Natural killer cell (primary cell): ENCODE measurements around the gene FGF21. TPM values are rescaled to one million over a fixed set of nuclear protein-coding genes. Genes with fewer than 3 reads are reported as not detected.

Source experiments
- ATAC-seq, 3 donors: fragments of 150-1000 bp in 2 of 3; fragments of 200-7000 bp in 1 of 3; cut with Tn5 transposase; 1 replicate in 1 of 3; 2 replicates in 2 of 3; pipeline ENCODE4 v1.10.0; 2021; ENCODE audit warnings: mild to moderate bottlenecking in 2 of 3, moderate library complexity in 2 of 3
- DNase-seq, 2 donors: peaks; one replicate each; pipeline versions ENCODE4 v3.0.0 to v3.0.0-alpha.2; 2013 to 2021; ENCODE audit warnings: mixed read lengths in 1 of 2
- H3K27ac ChIP-seq: one replicate; pipeline ENCODE4 v1.5.1; 2013; ENCODE audit warnings: mild to moderate bottlenecking, low read length
- H3K27me3 ChIP-seq: one replicate; pipeline ENCODE4 v1.6.1; 2013; ENCODE audit warnings: low read length; ENCODE audit not compliant: control insufficient read depth, insufficient read depth
- H3K36me3 ChIP-seq: one replicate; pipeline ENCODE4 v1.6.1; 2013; ENCODE audit warnings: low read length; ENCODE audit not compliant: control insufficient read depth, insufficient read depth
- H3K4me1 ChIP-seq: one replicate; pipeline ENCODE4 v1.6.1; 2013; ENCODE audit warnings: low read length; ENCODE audit not compliant: control insufficient read depth, insufficient read depth
- H3K4me3 ChIP-seq: one replicate; pipeline ENCODE4 v1.5.1; 2013; ENCODE audit warnings: low read length
- H3K9me3 ChIP-seq: one replicate; pipeline ENCODE4 v1.6.1; 2013; ENCODE audit warnings: low read length; ENCODE audit not compliant: control insufficient read depth, insufficient read depth
- H3K27ac Mint-ChIP-seq, 2 donors: one replicate each; pipeline ENCODE4 v1.8.0; 2022; ENCODE audit warnings: mild to moderate bottlenecking in 2 of 2, mixed read lengths in 2 of 2, moderate library complexity in 1 of 2
- H3K27me3 Mint-ChIP-seq, 2 donors: one replicate each; pipeline ENCODE4 v1.8.0; 2022; ENCODE audit warnings: low read depth in 2 of 2, mixed read lengths in 2 of 2
- H3K36me3 Mint-ChIP-seq: one replicate; pipeline ENCODE4 v1.8.0; 2022; ENCODE audit warnings: mixed read lengths
- H3K4me1 Mint-ChIP-seq, 2 donors: one replicate each; pipeline ENCODE4 v1.8.0; 2022; ENCODE audit warnings: mixed read lengths in 2 of 2
- H3K4me3 Mint-ChIP-seq: one replicate; pipeline ENCODE4 v1.8.0; 2022; ENCODE audit warnings: mild to moderate bottlenecking, moderate library complexity, mixed read lengths
- H3K9me3 Mint-ChIP-seq, 2 donors: one replicate each; pipeline ENCODE4 v1.8.0; 2022; ENCODE audit warnings: mixed read lengths in 2 of 2
- CTCF ChIP-seq: fragments of 200-600 bp; IDR thresholded peaks from one replicate; pipeline ENCODE4 v1.8.0; 2022; ENCODE audit warnings: antibody characterized with exemption
- WGBS: methylation state at CpG from one replicate; pipeline ENCODE4 v1.1.7; 2013; ENCODE audit warnings: missing lambda C conversion rate; ENCODE audit not compliant: insufficient coverage; 5-methylcytosine and 5-hydroxymethylcytosine counted together
- intact Hi-C: fragments of 100-400 bp; cut with micrococcal nuclease; formaldehyde crosslinking; loops from one replicate; pipeline ENCODE4 v1.14.2; 2022
- total RNA-seq, 4 donors: library from RNA; stranded (reverse); fragments of 120-200 nt in 1 of 4; gene quantifications; one replicate each; pipeline versions ENCODE4 v1.2.3 to v1.2.4, GENCODE V29; 2013 to 2022

Gene FGF21
- total RNA-seq, 3 donors from 2014 or later (not counting 1 experiment from before 2014, with no cell fraction given), result not detected

GRCh38 chr19:48807590-48808308 is 52.4 kb downstream of the FGF21 start:
- H3K27ac Mint-ChIP-seq, result no peak overlapping the region
- H3K4me3 ChIP-seq, result no peak overlapping the region
- no peaks in the 10 kb centered on the region for H3K27me3 ChIP-seq
- no peaks in the 10 kb centered on the region for H3K36me3 ChIP-seq
- H3K9me3 ChIP-seq, result no peaks in the 10 kb centered on the region
- intact Hi-C loops, result no loop called here
- H3K4me1 ChIP-seq, result peaks cover 27% of the 10 kb centered on the region
- peaks cover 17 to 34% of the 10 kb centered on the region in 2 donors for H3K4me1 Mint-ChIP-seq
- 96% methylated on average over 13 of the region's 13 CpGs for WGBS
- H3K9me3 Mint-ChIP-seq, result no peaks in the 10 kb centered on the region
- peak overlapping the region; percentile 25 for H3K4me3 Mint-ChIP-seq
- H3K36me3 Mint-ChIP-seq, result no peaks in the 10 kb centered on the region
- no peak overlapping the region for H3K27ac ChIP-seq
- no peak for TF ChIP-seq CTCF
- DNase-seq (no peak), ATAC-seq (no peak)
- no peaks in the 10 kb centered on the region for H3K27me3 Mint-ChIP-seq

Other genes starting within 250 kb of the FGF21 start
- 1 to 10 TPM in 2 of 3 donors, under 1 TPM in 1; 0.64 to 2.9 (median 1.9) TPM for gene LMTK3, start 243.7 kb upstream of the FGF21 start, total RNA-seq
- under 1 TPM in 1 of 3 donors, not detected in 2; 0.40 TPM for gene SULT2B1, start 203.4 kb upstream of the FGF21 start, total RNA-seq
- gene SPACA4, start 148.8 kb upstream of the FGF21 start, total RNA-seq, result not detected
- gene FAM83E, start 140.4 kb upstream of the FGF21 start, total RNA-seq, result 1 to 10 TPM in 2 of 3 donors, under 1 TPM in 1; 0.70 to 1.3 (median 1.1) TPM
- gene RPL18, start 136.3 kb upstream of the FGF21 start, total RNA-seq, result 1,000 to 10,000 TPM in 2 of 3 donors, 100 to 1,000 TPM in 1; 900 to 1,086 (median 1,066) TPM
- gene SPHK2, start 136.0 kb upstream of the FGF21 start, total RNA-seq, result 10 to 100 TPM; 18.6 to 28.3 (median 23.2) TPM
- 10 to 100 TPM; 16.4 to 31.2 (median 24.3) TPM for gene DBP, start 118.1 kb upstream of the FGF21 start, total RNA-seq
- gene CA11, start 109.3 kb upstream of the FGF21 start, total RNA-seq, result 10 to 100 TPM in 2 of 3 donors, 1 to 10 TPM in 1; 9.2 to 11.9 (median 11.0) TPM
- gene NTN5, start 82.5 kb upstream of the FGF21 start, total RNA-seq, result 1 to 10 TPM; 1.3 to 3.4 (median 2.1) TPM
- gene FUT2, start 59.6 kb upstream of the FGF21 start, total RNA-seq, result not detected
- 1 to 10 TPM in 1 of 3 donors, under 1 TPM in 2; 0.56 to 1.2 (median 0.98) TPM for gene MAMSTR, start 35.8 kb upstream of the FGF21 start, total RNA-seq
- not detected for gene RASIP1, start 14.9 kb upstream of the FGF21 start, total RNA-seq
- gene IZUMO1, start 8.6 kb upstream of the FGF21 start, total RNA-seq, result not detected
- gene FUT1, start 2.9 kb upstream of the FGF21 start, total RNA-seq, result under 1 TPM in 1 of 3 donors, not detected in 2; 0.18 TPM
- gene BCAT2, start 55.5 kb downstream of the FGF21 start, total RNA-seq, result 10 to 100 TPM; 11.4 to 14.5 (median 12.1) TPM
- under 1 TPM in 1 of 3 donors, not detected in 2; 0.75 TPM for gene HSD17B14, start 81.0 kb downstream of the FGF21 start, total RNA-seq
- gene PLEKHA4, start 113.1 kb downstream of the FGF21 start, total RNA-seq, result 1 to 10 TPM; 2.5 to 6.5 (median 5.2) TPM
- gene PPP1R15A, start 116.9 kb downstream of the FGF21 start, total RNA-seq, result 1,000 to 10,000 TPM in 2 of 3 donors, 100 to 1,000 TPM in 1; 942 to 1,308 (median 1,174) TPM
- not detected for gene TULP2, start 143.2 kb downstream of the FGF21 start, total RNA-seq
- gene NUCB1, start 144.8 kb downstream of the FGF21 start, total RNA-seq, result 100 to 1,000 TPM; 163 to 192 (median 171) TPM
- gene DHDH, start 178.2 kb downstream of the FGF21 start, total RNA-seq, result not detected
- 100 to 1,000 TPM; 117 to 133 (median 120) TPM for gene BAX, start 199.4 kb downstream of the FGF21 start, total RNA-seq
- 1,000 to 10,000 TPM in 2 of 3 donors, 100 to 1,000 TPM in 1; 554 to 1,168 (median 1,024) TPM for gene FTL, start 209.8 kb downstream of the FGF21 start, total RNA-seq
- gene GYS1, start 237.8 kb downstream of the FGF21 start, total RNA-seq, result 10 to 100 TPM; 31.6 to 34.5 (median 34.4) TPM
- 10 to 100 TPM; 23.6 to 28.3 (median 26.5) TPM for gene RUVBL2, start 238.4 kb downstream of the FGF21 start, total RNA-seq